Measurements from ENCODE around the gene MRGPRF. TPM values are rescaled to one million over a fixed set of nuclear protein-coding genes. Genes with fewer than 3 reads are reported as not detected.
A peak's percentile ranks its signal among the peaks of the same experiment; 100 is the strongest.

The MRGPRF gene
- total RNA-seq, 1 donor from 2014 or later = 4.9 TPM

DNA sequence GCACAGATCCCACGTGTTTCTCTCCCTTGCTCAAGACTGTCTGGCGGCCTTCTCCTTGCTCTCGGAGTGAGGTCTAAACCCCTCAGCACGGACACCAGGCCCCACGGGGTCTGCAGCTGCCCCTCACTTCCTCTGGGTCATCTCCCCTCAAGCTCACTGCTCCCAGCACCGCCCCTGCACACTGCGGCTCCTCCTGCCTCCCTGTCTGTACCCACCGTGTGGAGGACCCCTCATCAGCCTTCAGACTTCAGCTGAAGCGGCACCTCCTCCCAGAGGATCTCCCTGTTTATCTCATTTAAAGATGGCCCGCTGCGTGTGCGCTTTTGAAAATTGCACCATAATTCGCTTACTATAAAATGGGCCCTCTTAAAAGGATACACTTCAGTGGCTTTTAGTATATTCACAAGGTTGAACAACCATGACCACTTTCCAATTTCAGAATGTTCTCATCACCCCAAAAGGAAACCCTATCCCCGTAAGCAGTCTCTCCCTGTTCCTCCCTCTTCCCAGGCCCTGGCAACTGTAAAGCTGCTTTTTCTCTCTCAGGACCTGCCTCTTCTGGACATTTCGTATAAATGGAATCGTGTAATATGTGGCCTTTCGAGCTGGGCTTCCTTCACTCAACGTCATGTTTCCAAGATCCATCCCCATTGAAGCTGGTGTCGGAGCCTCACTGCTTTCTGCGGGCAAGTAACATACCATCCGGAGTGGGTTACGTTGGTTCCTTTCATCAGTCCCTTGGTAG, 21.2 kb upstream of the MRGPRF start:
- intact Hi-C loops (cut with DNase I) = no loop called here
- ATAC-seq (ENCODE audit: poor library complexity) = no peak

DNA sequence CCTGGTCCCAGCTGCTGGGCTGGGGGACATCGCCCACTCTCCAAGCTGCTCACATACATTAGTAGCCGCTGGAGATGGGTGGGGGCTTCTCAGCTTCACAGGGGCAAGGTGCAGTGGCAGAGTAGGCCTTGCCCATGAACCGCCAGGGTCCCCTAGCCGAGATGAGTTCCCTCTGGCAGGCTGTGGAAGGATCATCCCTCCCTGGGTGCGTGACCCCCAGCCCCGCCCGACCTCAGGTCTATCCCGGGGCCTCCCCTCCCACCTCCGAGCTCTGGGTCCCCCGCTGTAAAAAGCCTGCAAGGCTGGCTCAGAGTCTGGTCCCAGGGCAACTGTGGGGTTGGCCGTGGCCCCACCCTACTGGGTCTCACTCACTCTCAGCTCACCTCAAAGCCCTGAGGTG, 20.4 kb upstream of the MRGPRF start:
- intact Hi-C loops (cut with DNase I) = no loop called here
- no peak for ATAC-seq (ENCODE audit: poor library complexity)
- no peak for DNase-seq

More for the DNA sequence above, 21.2 kb upstream of the MRGPRF start:
- DNase-seq = no peak

DNA sequence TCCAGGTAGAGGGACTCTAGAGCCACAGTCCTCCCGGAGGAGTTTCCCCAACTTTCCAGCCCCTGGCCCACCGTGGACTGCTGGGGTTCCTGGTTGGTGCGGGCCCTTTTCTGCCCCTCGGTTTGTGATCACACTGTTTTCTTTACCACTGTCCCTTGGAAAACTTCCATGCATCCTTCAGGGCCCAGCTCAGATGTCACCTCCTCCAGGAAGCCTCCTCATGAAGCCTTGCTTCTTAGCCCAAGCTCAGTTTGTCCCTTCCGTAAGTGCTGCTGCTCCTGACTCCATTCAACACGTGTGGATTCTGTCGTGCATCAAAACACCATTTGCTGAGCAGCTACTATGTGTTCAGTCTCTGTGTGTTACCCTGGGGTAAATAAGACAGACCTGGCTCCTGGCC, 19.8 kb upstream of the MRGPRF start:
- intact Hi-C loops (cut with DNase I) = no loop called here
- no peak for ATAC-seq (ENCODE audit: poor library complexity)
- no peak for DNase-seq

DNA sequence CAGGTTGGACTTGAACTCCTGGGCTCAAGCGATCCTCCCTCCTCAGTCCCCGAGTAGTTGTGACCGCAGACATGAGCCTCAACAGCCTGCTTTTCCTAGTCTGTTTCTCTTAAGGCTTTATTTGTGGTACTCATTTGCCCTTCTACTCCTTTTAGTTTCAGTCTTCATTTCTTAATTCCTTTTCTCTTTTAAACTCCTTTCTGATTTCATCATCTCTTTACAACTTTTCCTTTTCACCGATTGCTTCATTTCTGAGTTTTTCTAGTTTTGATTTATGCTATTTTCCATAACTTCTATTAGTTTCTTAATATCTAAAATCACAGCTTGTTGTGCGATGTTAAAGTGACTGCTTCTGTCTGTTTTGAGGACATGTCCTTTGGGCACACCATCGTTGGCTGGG, 17.3 kb upstream of the MRGPRF start:
- intact Hi-C loops (cut with DNase I) = no loop called here
- DNase-seq (no peak), ATAC-seq (ENCODE audit: poor library complexity) (no peak)

- DNase-seq = no peak
- intact Hi-C loops (cut with DNase I) = no loop called here
- ATAC-seq (ENCODE audit: poor library complexity) = no peak
Measured at GRCh38 chr11:69027704-69028372, 14.8 kb upstream of the MRGPRF start.

- intact Hi-C loops (cut with DNase I) = no loop called here
- no peak for ATAC-seq (ENCODE audit: poor library complexity)
Measured at GRCh38 chr11:69024509-69024908, 11.5 kb upstream of the MRGPRF start.

DNA sequence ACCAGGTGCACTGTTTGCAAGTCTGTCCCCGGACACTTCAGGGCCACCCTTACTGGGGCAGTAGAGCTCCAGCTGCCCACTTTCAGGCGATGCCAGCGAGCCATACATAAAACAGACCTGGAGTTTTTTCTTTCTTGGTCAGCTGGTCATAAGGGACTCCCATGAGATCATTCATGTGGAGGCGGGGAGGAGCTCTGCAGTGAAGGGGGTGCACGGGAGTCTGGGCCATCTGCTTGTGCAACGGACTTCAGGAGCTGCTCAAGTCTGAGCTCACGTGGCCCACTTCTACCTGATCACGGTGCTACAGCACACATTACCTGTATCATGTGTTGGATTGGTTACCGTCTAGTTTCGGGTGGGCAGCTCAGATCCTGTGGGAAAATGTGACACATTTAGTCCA, 9.2 kb upstream of the MRGPRF start:
- intact Hi-C loops (cut with DNase I) = no loop called here
- no peak for DNase-seq
- no peak for ATAC-seq (ENCODE audit: poor library complexity)

More at GRCh38 chr11:69024509-69024908, 11.5 kb upstream of the MRGPRF start:
- DNase-seq = no peak

DNA sequence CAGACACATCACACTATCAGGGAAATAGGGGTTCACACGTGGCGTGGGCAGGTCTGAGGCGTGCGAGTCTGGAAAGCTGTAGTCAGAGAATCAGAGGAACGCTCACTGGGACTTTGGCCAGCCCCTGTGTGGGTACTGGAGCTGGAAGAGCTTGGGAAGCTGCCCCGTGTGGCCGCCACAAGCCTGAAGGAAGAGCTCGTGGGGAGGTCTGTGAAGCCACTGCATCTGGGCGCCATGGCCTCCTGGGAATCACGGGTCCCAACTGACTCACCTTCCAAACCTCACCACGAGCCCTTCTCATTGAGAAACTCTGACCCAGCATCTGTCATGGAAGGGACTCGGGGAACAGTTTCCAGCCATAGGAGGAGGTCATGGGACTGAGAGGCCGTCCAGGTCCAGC, 5.9 kb upstream of the MRGPRF start:
- DNase-seq = no peak
- intact Hi-C loops (cut with DNase I) = no loop called here
- ATAC-seq (ENCODE audit: poor library complexity) = no peak

- ATAC-seq (ENCODE audit: poor library complexity) (no peak), DNase-seq (no peak)
- intact Hi-C loops (cut with DNase I) = no loop called here
Measured at GRCh38 chr11:69017951-69018350, 4.9 kb upstream of the MRGPRF start.

DNA sequence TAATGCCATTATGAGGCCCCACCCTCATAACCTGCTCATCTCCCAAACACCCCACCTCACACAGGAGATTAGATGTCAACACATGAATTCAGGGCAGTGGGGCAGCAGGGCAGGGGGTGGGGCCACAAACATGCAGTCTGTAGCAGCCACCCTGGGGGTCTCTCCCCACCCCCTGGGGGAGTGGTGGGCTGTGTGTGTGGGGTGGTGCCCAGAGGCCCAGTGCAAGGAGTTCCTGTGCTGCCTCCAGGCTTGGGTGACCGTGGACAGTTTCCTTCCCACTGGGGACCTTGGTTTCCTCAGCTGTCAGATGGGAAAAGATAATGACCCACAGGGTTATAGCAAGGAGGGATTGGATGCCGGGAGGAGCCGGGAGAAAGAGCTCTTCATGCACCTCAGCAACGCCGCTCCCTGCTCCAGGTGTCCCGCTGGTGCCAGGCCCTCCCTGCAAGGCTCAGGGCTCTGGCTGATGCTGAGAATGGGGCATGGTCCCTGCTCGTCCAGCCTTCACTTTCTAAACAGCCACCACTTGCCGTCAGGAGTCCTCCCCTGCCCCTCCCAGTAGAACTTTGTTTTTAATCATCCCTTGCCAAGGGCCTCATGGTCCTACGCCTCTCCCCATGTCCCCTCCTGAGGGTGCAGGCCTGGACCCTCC, 2.0 kb upstream of the MRGPRF start:
- intact Hi-C loops (cut with DNase I) = no loop called here

DNA sequence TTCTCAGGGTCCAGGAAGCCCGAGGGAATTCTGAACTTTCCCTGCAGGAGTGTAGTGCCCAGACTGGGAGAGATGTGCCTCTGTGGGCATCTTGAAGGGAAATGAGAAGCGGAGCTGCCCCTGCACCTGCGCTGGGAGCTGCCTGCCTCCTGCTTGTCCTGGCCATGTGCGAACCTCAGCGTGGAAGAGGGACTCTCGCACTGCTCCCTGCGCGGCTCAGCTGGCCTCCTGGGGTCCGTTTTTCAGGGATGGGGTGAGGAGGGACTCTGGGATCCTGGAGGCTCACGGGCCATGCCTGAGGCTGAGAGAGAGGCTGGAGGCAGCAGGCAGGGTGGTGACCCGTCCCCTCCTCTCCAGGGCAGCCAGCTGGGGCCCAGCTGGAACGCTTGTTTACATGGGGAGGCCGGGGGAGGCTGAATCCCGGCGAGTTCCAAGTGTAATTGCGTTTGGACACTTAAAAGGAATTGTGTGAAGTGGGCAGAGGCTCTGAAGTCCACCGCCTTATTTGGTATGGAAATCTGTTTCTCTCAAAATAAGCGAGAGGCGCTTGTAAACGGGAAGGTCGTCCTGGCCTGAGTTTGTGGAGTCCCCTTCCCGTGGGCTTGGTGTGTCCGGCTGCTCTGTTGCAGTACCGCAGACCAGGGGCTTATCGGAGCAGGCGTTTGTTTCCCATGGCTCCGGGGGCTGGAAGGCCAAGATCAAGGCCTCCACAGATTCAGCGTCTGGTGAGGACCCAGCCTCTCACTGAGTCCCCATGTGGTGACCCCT, 1.2 kb upstream of the MRGPRF start:
- peak; percentile 80 for DNase-seq
- ATAC-seq (ENCODE audit: poor library complexity) = peak; percentile 48
- intact Hi-C loops (cut with DNase I) = no loop called here

More for the DNA sequence above, 2.0 kb upstream of the MRGPRF start:
- ATAC-seq (ENCODE audit: poor library complexity) = no peak
- DNase-seq = no peak

- DNase-seq (peak; percentile 58), ATAC-seq (ENCODE audit: poor library complexity) (no peak)
- intact Hi-C loops (cut with DNase I) = no loop called here
Measured at GRCh38 chr11:69012092-69013008, 696 bp downstream of the MRGPRF start.

- intact Hi-C loops (cut with DNase I) = no loop called here
- ATAC-seq (ENCODE audit: poor library complexity) (no peak), DNase-seq (peak; percentile 34)
Measured at GRCh38 chr11:69011624-69012091, 1.4 kb downstream of the MRGPRF start.

DNA sequence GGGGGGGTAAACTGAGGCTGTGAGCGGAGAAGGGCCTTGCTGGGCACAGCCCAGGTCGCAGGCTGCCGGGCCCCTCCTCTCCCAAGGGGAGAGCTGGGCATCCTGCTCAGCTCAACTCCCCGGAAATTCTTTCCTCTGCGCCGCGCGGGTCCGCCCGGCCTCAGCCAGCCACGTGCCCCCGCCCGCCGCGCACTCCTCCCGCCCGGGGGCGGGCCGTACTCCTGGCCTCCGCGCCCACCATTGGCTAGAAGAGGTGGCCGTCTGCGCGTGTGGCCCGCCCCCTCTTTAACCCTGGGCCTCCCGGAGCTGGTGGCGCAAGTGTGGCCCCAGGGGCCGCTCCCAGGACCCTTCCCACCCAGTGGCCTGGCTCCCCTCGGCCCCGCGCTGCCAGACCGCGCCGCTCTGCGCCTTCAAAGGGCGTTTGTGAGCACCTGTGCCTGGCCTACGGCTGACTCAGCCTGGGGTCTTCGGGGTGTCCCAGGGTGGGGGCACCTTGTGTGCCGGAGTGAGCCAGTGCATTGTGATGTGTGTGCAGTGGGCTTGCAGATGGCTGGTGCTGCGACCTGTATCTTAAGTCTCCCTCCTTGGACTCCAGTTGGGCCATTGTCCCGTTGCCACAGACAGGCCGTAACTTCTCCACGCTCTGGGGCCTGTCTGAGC, 2.0 kb downstream of the MRGPRF start:
- ATAC-seq (ENCODE audit: poor library complexity) = peak; percentile 63
- DNase-seq = peak; percentile 83
- intact Hi-C loops (cut with DNase I) = no loop called here

DNA sequence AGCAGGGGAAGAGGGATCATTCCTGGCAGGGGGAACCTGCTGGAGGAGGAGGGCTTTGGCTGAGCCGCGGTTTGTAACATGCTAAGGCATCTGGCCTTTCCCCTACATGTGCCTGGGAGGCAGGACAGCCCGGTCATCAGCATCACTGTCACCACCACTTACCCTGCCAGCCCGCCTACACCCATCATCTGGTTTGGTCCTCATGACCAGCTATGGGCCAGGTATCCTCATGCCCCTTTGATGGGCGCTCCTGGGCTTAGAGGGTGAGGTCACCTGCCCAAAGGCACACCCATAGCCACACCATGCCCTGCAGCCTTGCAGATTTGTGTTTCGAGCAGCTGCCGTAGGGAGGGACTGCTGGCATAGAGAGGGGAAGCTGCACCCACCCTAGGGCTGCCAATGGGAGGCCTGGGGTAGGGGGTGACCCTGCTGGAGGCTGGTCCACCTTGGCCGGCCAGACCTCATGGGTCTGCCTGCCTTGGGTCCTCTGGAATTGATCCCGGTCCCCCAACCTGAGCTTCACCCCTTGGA, 2.6 kb downstream of the MRGPRF start:
- intact Hi-C loops (cut with DNase I) = no loop called here
- DNase-seq (peak; percentile 49), ATAC-seq (ENCODE audit: poor library complexity) (no peak)

GRCh38 chr11:69009441-69010211, 3.4 kb downstream of the MRGPRF start:
- intact Hi-C loops (cut with DNase I) = no loop called here
- ATAC-seq (ENCODE audit: poor library complexity) (no peak), DNase-seq (peak; percentile 40)

All from Right ventricle myocardium superior (tissue), 1 donor.